Activated T-helper 2 cell treated with anti-CD3 and anti-CD28 coated beads, Interferon-gamma antibody, Interleukin-2, Interleukin-4, amounts not matched to agents 10 μg/mL and 5 μg/mL and 100 μg/mL, durations not matched to agents 14 hours and 24 hours and 36 hours (primary cell): Measurements from ENCODE around the gene PLA2G2F. TPM values are rescaled to one million over a fixed set of nuclear protein-coding genes. Genes with fewer than 3 reads are reported as not detected.

Source experiments
- DNase-seq: peaks from one replicate; pipeline ENCODE4 v3.0.0; 2021; ENCODE audit warnings: low spot score
- H3K27ac Mint-ChIP-seq: one replicate; pipeline ENCODE4 v1.8.0; 2021; ENCODE audit warnings: mixed read lengths
- H3K27me3 Mint-ChIP-seq: one replicate; pipeline ENCODE4 v1.8.0; 2021; ENCODE audit warnings: low read depth, mixed read lengths
- H3K36me3 Mint-ChIP-seq: one replicate; pipeline ENCODE4 v1.8.0; 2021; ENCODE audit warnings: low read depth, mixed read lengths
- H3K4me1 Mint-ChIP-seq: one replicate; pipeline ENCODE4 v1.8.0; 2021; ENCODE audit warnings: low read depth, mixed read lengths
- H3K4me3 Mint-ChIP-seq: one replicate; pipeline ENCODE4 v1.8.0; 2021; ENCODE audit warnings: low read depth, mild to moderate bottlenecking, moderate library complexity, mixed read lengths
- H3K9me3 Mint-ChIP-seq: one replicate; pipeline ENCODE4 v1.8.0; 2021; ENCODE audit warnings: mixed read lengths
- intact Hi-C: fragments of 100-400 bp; cut with micrococcal nuclease; formaldehyde crosslinking; loops from one replicate; pipeline ENCODE4 v1.15.1; 2023
- total RNA-seq: library from RNA; stranded (reverse); gene quantifications from 2 replicates; pipeline ENCODE4 v1.2.3, GENCODE V29; 2022

Gene PLA2G2F
- total RNA-seq, 1 donor from 2014 or later, result not detected

- no peak overlapping the region for H3K27ac Mint-ChIP-seq
- no peaks in the 10 kb centered on the region for H3K4me1 Mint-ChIP-seq
Measured at GRCh38 chr1:20195462-20195780, 56.3 kb downstream of the PLA2G2F start.

GRCh38 chr1:20197329-20197791 is 58.2 kb downstream of the PLA2G2F start:
- intact Hi-C loops, result loop anchor here (2.0 kb wide), 1 partner anchor 223 kb away; no protein-coding TSS in a partner anchor
- Mint-ChIP-seq H3K4me1 (no peaks in the 10 kb centered on the region), H3K27ac (no peak overlapping the region), H3K4me3 (no peak overlapping the region), H3K27me3 (peaks cover 43% of the 10 kb centered on the region), H3K36me3 (no peaks in the 10 kb centered on the region), H3K9me3 (no peaks in the 10 kb centered on the region)
- no peak for DNase-seq

More at GRCh38 chr1:20195462-20195780, 56.3 kb downstream of the PLA2G2F start:
- DNase-seq, result no peak
- no peaks in the 10 kb centered on the region for H3K9me3 Mint-ChIP-seq
- H3K27me3 Mint-ChIP-seq, result peaks cover 47% of the 10 kb centered on the region
- no peak overlapping the region for H3K4me3 Mint-ChIP-seq
- intact Hi-C loops, result loop anchor here (1.0 kb wide), 2 partner anchors 30 to 277 kb away; no protein-coding TSS in a partner anchor
- no peaks in the 10 kb centered on the region for H3K36me3 Mint-ChIP-seq

- Mint-ChIP-seq H3K9me3 (no peaks in the 10 kb centered on the region), H3K27me3 (peaks cover 38% of the 10 kb centered on the region)
- intact Hi-C loops, result no loop called here
Measured at GRCh38 chr1:20198296-20198695, 59.2 kb downstream of the PLA2G2F start.

GRCh38 chr1:20198918-20199317 is 59.8 kb downstream of the PLA2G2F start:
- no peaks in the 10 kb centered on the region for H3K4me1 Mint-ChIP-seq
- H3K9me3 Mint-ChIP-seq, result no peaks in the 10 kb centered on the region
- DNase-seq, result no peak
- no peaks in the 10 kb centered on the region for H3K36me3 Mint-ChIP-seq
- intact Hi-C loops, result no loop called here
- peaks cover 41% of the 10 kb centered on the region for H3K27me3 Mint-ChIP-seq
- H3K27ac Mint-ChIP-seq, result no peak overlapping the region
- H3K4me3 Mint-ChIP-seq, result no peak overlapping the region

More at GRCh38 chr1:20198296-20198695, 59.2 kb downstream of the PLA2G2F start:
- no peak overlapping the region for H3K27ac Mint-ChIP-seq
- DNase-seq, result no peak
- no peaks in the 10 kb centered on the region for H3K4me1 Mint-ChIP-seq
- H3K4me3 Mint-ChIP-seq, result no peak overlapping the region
- no peaks in the 10 kb centered on the region for H3K36me3 Mint-ChIP-seq

GRCh38 chr1:20199403-20199802 is 60.3 kb downstream of the PLA2G2F start:
- Mint-ChIP-seq H3K4me3 (no peak overlapping the region), H3K36me3 (no peaks in the 10 kb centered on the region), H3K4me1 (no peaks in the 10 kb centered on the region), H3K9me3 (no peaks in the 10 kb centered on the region), H3K27ac (no peak overlapping the region), H3K27me3 (peaks cover 36% of the 10 kb centered on the region)
- intact Hi-C loops, result no loop called here
- DNase-seq, result no peak

GRCh38 chr1:20199840-20200239 is 60.7 kb downstream of the PLA2G2F start:
- Mint-ChIP-seq H3K9me3 (no peaks in the 10 kb centered on the region), H3K36me3 (no peaks in the 10 kb centered on the region), H3K4me3 (no peak overlapping the region), H3K27me3 (peaks cover 36% of the 10 kb centered on the region), H3K4me1 (no peaks in the 10 kb centered on the region), H3K27ac (no peak overlapping the region)
- no peak for DNase-seq
- intact Hi-C loops, result no loop called here

Other genes starting within 250 kb of the PLA2G2F start
- not detected in 2 replicates for gene PLA2G2E, start 215.7 kb upstream of the PLA2G2F start, total RNA-seq
- gene PLA2G2A, start 159.7 kb upstream of the PLA2G2F start, total RNA-seq, result not detected in 2 replicates
- gene PLA2G5, start 69.1 kb upstream of the PLA2G2F start, total RNA-seq, result not detected in 2 replicates
- 0.09 TPM in 1 of 2 replicates, not detected in the other for gene PLA2G2D, start 19.8 kb upstream of the PLA2G2F start, total RNA-seq
- 0.32 and 0.39 TPM in 2 replicates for gene UBXN10, start 46.8 kb downstream of the PLA2G2F start, total RNA-seq
- 0.30 TPM in 1 of 2 replicates, not detected in the other for gene PLA2G2C, start 47.2 kb downstream of the PLA2G2F start, total RNA-seq
- not detected in 2 replicates for gene VWA5B1, start 151.6 kb downstream of the PLA2G2F start, total RNA-seq